ENCODE data around the gene ZNF407. TPM values are rescaled to one million over a fixed set of nuclear protein-coding genes. Genes with fewer than 3 reads are reported as not detected.

ZNF407 gene
- polyA plus RNA-seq, 1 experiment: 2.8 TPM

DNA sequence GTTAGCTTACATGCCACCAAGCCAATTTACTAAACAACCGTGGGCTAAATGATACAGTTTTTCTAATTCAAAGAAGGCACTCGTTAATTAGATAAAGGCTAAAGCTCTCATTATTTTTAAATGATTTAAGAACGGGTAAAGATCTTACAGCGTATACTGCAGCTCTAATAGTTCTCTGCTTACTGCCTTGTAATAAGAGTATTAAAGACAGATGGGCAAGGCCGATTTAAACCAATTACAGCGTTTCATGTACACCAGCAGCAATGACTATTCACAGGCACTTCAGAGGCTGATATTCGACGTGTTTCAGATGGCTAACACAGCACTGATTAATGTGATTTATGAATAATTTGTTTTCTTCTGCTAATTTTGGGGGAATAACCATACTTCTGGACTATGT is 259.3 kb downstream of the ZNF407 start:
- TF ChIP-seq, protein P1, sequence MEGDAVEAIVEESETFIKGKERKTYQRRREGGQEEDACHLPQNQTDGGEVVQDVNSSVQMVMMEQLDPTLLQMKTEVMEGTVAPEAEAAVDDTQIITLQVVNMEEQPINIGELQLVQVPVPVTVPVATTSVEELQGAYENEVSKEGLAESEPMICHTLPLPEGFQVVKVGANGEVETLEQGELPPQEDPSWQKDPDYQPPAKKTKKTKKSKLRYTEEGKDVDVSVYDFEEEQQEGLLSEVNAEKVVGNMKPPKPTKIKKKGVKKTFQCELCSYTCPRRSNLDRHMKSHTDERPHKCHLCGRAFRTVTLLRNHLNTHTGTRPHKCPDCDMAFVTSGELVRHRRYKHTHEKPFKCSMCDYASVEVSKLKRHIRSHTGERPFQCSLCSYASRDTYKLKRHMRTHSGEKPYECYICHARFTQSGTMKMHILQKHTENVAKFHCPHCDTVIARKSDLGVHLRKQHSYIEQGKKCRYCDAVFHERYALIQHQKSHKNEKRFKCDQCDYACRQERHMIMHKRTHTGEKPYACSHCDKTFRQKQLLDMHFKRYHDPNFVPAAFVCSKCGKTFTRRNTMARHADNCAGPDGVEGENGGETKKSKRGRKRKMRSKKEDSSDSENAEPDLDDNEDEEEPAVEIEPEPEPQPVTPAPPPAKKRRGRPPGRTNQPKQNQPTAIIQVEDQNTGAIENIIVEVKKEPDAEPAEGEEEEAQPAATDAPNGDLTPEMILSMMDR (IDR thresholded peaks at IDR 0.05; ENCODE audit: insufficient read depth, low read depth, low read length): no peak
- CTCF ChIA-PET: interaction anchor here (0.6 to 0.9 kb wide), 2 partner anchors 8 to 100 kb away, joined by 3 read pairs; no protein-coding TSS in a partner anchor
- Histone ChIP-seq H3K36me3 (ENCODE audit: control insufficient read depth, insufficient read depth, low read length) (no peaks in the 10 kb centered on the region), H3K4me3 (ENCODE audit: low read depth, low read length) (no peak overlapping the region), H3K27me3 (ENCODE audit: control insufficient read depth, insufficient read depth, low read length) (no peaks in the 10 kb centered on the region)
- POLR2A ChIA-PET: no interaction called here
- DNase-seq (ENCODE audit: low read depth): no peak

DNA sequence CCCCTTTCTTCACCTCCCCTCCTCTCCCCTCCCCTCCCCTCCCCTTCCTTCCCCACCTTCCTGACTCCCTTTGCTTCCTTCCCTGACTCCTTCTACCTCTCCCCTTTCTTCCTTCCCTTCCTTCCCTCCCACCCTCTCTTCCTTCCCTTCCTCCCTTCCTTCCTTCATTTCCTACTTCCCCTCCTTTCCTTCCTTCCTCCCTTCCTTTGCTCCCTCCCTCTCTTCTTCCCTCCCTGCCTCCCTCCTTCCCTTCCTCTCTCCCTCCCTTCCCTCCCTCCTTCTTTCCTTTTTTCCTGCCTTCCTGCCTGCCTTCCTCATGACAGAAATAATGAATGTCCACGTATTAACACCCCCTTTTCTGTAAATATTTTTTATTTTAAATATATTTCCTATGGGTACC is 260.2 kb downstream of the ZNF407 start:
- TF ChIP-seq, protein P1 (IDR thresholded peaks at IDR 0.05; ENCODE audit: insufficient read depth, low read depth, low read length): no peak
- no peaks in the 10 kb centered on the region for H3K27me3 ChIP-seq (ENCODE audit: control insufficient read depth, insufficient read depth, low read length)
- ChIA-PET CTCF (no interaction called here), POLR2A (no interaction called here)
- no peak for DNase-seq (ENCODE audit: low read depth)
- H3K4me3 ChIP-seq (ENCODE audit: low read depth, low read length): no peak overlapping the region
- H3K36me3 ChIP-seq (ENCODE audit: control insufficient read depth, insufficient read depth, low read length): no peaks in the 10 kb centered on the region

DNA sequence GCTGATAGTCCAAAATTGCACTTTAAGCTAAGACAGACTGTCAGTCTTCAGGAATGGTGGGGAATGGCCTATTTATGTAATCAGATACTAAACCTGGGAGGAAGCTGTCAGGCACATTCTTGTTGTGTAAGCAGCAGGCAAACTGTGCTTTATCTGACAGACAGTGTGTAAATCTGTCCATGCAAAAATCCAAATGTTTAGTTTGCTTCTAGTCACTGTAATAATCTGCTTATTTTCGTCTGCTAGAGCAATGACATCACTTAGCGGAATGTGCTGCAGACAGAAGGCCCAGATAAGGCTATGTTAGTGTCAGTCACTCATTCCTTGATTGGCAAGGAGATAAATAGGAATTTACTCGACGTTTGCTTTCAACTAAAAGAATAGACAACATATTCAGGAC is 263.5 kb downstream of the ZNF407 start:
- ChIA-PET CTCF (interaction anchor here (0.6 kb wide), 1 partner anchor 1326 kb away, joined by 3 read pairs; no protein-coding TSS in a partner anchor), POLR2A (no interaction called here)
- no peaks in the 10 kb centered on the region for H3K36me3 ChIP-seq (ENCODE audit: control insufficient read depth, insufficient read depth, low read length)
- TF ChIP-seq, protein P1 (IDR thresholded peaks at IDR 0.05; ENCODE audit: insufficient read depth, low read depth, low read length): no peak
- no peak for DNase-seq (ENCODE audit: low read depth)
- H3K27me3 ChIP-seq (ENCODE audit: control insufficient read depth, insufficient read depth, low read length): no peaks in the 10 kb centered on the region
- H3K4me3 ChIP-seq (ENCODE audit: low read depth, low read length): no peak overlapping the region

DNA sequence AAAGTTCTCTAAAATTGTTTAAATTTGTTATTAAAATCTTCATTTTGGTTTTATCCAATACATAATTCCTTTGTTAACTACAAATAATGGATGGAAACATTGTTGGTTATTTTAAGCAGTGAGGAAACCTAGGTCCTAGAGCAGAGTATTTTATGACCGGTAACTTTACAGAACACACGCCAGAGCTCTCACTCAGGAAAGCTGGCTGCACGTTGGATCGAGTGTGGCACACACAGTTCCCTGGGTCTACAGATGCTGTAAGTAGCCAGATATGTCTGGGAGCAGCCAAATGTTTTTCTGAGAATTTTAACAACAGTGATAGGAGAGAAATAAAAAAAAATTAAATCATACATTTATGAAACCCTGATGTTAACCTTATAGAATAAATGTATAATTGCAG is 264.4 kb downstream of the ZNF407 start:
- ChIA-PET POLR2A (no interaction called here), CTCF (no interaction called here)
- Histone ChIP-seq H3K36me3 (ENCODE audit: control insufficient read depth, insufficient read depth, low read length) (no peaks in the 10 kb centered on the region), H3K4me3 (ENCODE audit: low read depth, low read length) (no peak overlapping the region), H3K27me3 (ENCODE audit: control insufficient read depth, insufficient read depth, low read length) (no peaks in the 10 kb centered on the region)
- TF ChIP-seq, protein P1 (IDR thresholded peaks at IDR 0.05; ENCODE audit: insufficient read depth, low read depth, low read length): no peak
- no peak for DNase-seq (ENCODE audit: low read depth)

DNA sequence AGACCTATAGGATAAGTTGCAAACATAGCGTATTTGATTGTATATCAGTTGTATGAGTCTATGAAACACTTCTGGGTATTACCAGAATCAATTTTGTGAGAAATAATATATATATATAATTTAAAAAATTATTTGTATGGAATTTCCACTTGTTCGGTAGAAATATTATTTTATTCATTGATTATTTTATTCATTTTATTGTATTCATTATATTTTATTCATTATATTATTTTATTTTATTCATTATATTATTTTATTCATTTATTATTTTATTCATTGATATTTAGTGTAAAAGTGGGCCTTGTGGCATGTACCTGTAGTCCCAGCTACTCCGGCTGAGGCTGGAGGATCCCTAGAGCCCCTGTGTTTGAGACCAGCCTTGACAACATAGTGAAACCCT is 268.9 kb downstream of the ZNF407 start:
- Histone ChIP-seq H3K27me3 (ENCODE audit: control insufficient read depth, insufficient read depth, low read length) (no peaks in the 10 kb centered on the region), H3K4me3 (ENCODE audit: low read depth, low read length) (no peak overlapping the region), H3K36me3 (ENCODE audit: control insufficient read depth, insufficient read depth, low read length) (no peaks in the 10 kb centered on the region)
- no peak for DNase-seq (ENCODE audit: low read depth)
- ChIA-PET POLR2A (no interaction called here), CTCF (no interaction called here)
- TF ChIP-seq, protein P1 (IDR thresholded peaks at IDR 0.05; ENCODE audit: insufficient read depth, low read depth, low read length): no peak
